PC-3 (cell line): ENCODE data around the gene PSMB9. TPM values are rescaled to one million over a fixed set of nuclear protein-coding genes. Genes with fewer than 3 reads are reported as not detected.

Experiments
- ATAC-seq: fragments of 200-7000 bp; cut with Tn5 transposase; 2 replicates; pipeline ENCODE4 v1.9.1; 2020; ENCODE audit warnings: mild to moderate bottlenecking, moderate library complexity
- BruUV-seq: library from RNA; stranded (reverse); fragments of 400-500 nt; replicated peaks from 2 replicates; lab custom pipeline; 2021; lab: Mats Ljungman, UMichigan
- CTCF ChIA-PET: fragments of 300-600 bp; sonication (Branson Sonifier 250); formaldehyde crosslinking; loops from one replicate; lab custom pipeline; 2022; ENCODE audit warnings: antibody characterized with exemption; lab: Charles Lee
- POLR2A ChIA-PET: fragments of 300-600 bp; sonication (Branson Sonifier 250); formaldehyde crosslinking; loops from one replicate; lab custom pipeline; 2022; ENCODE audit warnings: antibody characterized with exemption; ENCODE audit not compliant: unreplicated experiment; lab: Charles Lee
- DNase-seq: peaks from one replicate; pipeline ENCODE4 v3.0.0-alpha.2; 2015
- H2AFZ ChIP-seq: fragments of 300-600 bp; sonication (generic); 2 replicates; pipeline ENCODE4 v1.6.0; 2016; ENCODE audit warnings: antibody characterized with exemption, low read length
- H3F3A ChIP-seq: fragments of 300-600 bp; sonication (generic); one replicate; pipeline ENCODE4 v1.6.0; 2017; ENCODE audit warnings: antibody characterized with exemption, low read length, control low read depth, mild to moderate bottlenecking; ENCODE audit not compliant: unreplicated experiment
- H3K27ac ChIP-seq: fragments of 300-600 bp; sonication (generic); 2 replicates; pipeline ENCODE4 v1.5.1; 2016; ENCODE audit warnings: mild to moderate bottlenecking, low read length
- H3K27me3 ChIP-seq: fragments of 300-600 bp; sonication (generic); 2 replicates; pipeline ENCODE4 v1.6.1; 2016; ENCODE audit warnings: low read length, mixed read lengths
- H3K36me3 ChIP-seq: fragments of 300-600 bp; sonication (generic); 2 replicates; pipeline ENCODE4 v1.6.1; 2016; ENCODE audit warnings: low read depth, mixed run types, low read length, mixed read lengths
- H3K4me1 ChIP-seq: fragments of 300-600 bp; sonication (generic); 2 replicates; pipeline ENCODE4 v1.5.1; 2016; ENCODE audit warnings: low read length; ENCODE audit not compliant: insufficient read depth
- H3K4me2 ChIP-seq: fragments of 300-600 bp; sonication (generic); 2 replicates; pipeline ENCODE4 v1.6.0; 2016; ENCODE audit warnings: low read length
- H3K4me3 ChIP-seq: fragments of 300-600 bp; sonication (generic); 2 replicates; pipeline ENCODE4 v1.5.1; 2016; ENCODE audit warnings: mild to moderate bottlenecking, low read length, mixed read lengths
- H3K79me2 ChIP-seq: fragments of 300-600 bp; sonication (generic); 2 replicates; pipeline ENCODE4 v1.6.1; 2017; ENCODE audit warnings: low read length, mixed read lengths
- H3K9ac ChIP-seq: fragments of 300-600 bp; sonication (generic); 2 replicates; pipeline ENCODE4 v1.6.0; 2016; ENCODE audit warnings: mild to moderate bottlenecking, low read length
- H3K9me2 ChIP-seq: fragments of 300-600 bp; sonication (generic); replicated peaks from 2 replicates; pipeline ENCODE4 v1.6.1; 2016; ENCODE audit warnings: mixed run types, low read length, mixed read lengths
- H3K9me3 ChIP-seq: fragments of 300-600 bp; sonication (generic); 2 replicates; pipeline ENCODE4 v1.6.1; 2016; ENCODE audit warnings: low read length, mixed read lengths
- H4K20me1 ChIP-seq: fragments of 300-600 bp; sonication (generic); 2 replicates; pipeline ENCODE4 v1.6.1; 2016; ENCODE audit warnings: low read length, mixed read lengths
- EZH2 ChIP-seq: fragments of 300-600 bp; sonication (generic); IDR thresholded peaks from one replicate; pipeline ENCODE4 v1.6.1; 2017; ENCODE audit warnings: antibody characterized with exemption, mild to moderate bottlenecking, low read length; ENCODE audit not compliant: unreplicated experiment
- EZH2phosphoT487 ChIP-seq: fragments of 300-600 bp; sonication (generic); IDR thresholded peaks from 2 replicates; pipeline ENCODE4 v1.6.1; 2018; ENCODE audit warnings: mild to moderate bottlenecking, antibody characterized with exemption, low read length, borderline replicate concordance
- intact Hi-C: fragments of 100-400 bp; cut with micrococcal nuclease; formaldehyde crosslinking; loops from 2 replicates; pipeline ENCODE4 v1.9.0; 2023
- total RNA-seq: library from RNA; depleted of rRNA; stranded (reverse); fragments of >200 nt; gene quantifications from 2 replicates; pipeline ENCODE4 v1.2.3, GENCODE V29; 2014
- TF ChIP-seq, protein P1 (sequence below): fragments of 300-600 bp; sonication (generic); conservative IDR thresholded peaks from 2 replicates; pipeline ENCODE4 v1.5.1; 2017; ENCODE audit warnings: antibody characterized with exemption, low read depth, mild to moderate bottlenecking, low read length

Gene PSMB9
- total RNA-seq, 1 experiment from 2014 or later, result 1.5 TPM

DNA sequence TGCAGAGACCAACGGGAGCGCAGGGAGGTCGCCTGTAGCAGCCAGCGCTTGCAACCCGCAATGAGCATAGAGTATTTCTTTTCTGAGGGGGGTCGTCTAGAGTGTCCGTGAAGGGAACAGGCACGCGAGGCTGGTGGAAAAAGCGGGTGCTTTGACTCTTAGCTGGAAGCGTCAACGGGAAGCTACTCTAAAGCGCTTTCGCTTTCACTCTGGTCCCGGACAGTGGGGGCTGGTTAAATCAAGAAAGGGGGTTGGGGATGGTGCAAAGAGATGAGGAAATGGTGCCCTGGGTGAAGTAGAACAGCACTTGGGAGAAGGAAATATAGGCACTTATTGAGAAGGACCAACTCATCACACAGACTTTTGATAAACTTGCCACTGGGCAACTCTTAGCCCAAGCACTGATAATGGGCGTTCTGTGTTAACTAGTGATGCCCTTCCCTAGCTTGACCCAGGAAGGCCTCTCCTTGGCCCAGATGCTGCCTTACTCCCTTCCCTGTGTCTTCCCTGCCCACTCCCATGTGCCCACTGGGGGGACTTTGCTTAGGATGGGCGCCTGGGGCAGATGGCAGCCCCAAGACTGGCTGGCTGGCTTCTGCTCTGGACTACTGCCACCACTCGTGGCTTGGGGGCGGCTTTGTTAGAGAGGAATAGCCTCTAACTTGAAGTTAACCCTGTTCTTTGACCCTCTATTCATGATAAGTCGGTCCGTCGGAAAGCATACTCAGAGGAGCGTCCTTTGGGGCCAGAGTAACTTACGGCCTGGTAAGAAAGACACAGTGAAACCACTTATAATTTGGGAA, 585 bp downstream of the PSMB9 start:
- Histone ChIP-seq H3K4me3 (peak overlapping the region; percentile 83), H3K4me1 (peaks cover 7% of the 10 kb centered on the region), H3F3A (no peaks in the 10 kb centered on the region), H2AFZ (peak overlapping the region; percentile 96), H3K79me2 (no peaks in the 10 kb centered on the region), H3K9me3 (no peaks in the 10 kb centered on the region), H3K4me2 (peak overlapping the region; percentile 100), H3K9me2 (no peaks in the 10 kb centered on the region), H4K20me1 (no peaks in the 10 kb centered on the region), H3K27ac (no peak overlapping the region), H3K27me3 (no peaks in the 10 kb centered on the region), H3K9ac (no peak overlapping the region), H3K36me3 (no peaks in the 10 kb centered on the region)
- TF ChIP-seq EZH2 (no peak), EZH2phosphoT487 (no peak)
- TF ChIP-seq, protein P1, sequence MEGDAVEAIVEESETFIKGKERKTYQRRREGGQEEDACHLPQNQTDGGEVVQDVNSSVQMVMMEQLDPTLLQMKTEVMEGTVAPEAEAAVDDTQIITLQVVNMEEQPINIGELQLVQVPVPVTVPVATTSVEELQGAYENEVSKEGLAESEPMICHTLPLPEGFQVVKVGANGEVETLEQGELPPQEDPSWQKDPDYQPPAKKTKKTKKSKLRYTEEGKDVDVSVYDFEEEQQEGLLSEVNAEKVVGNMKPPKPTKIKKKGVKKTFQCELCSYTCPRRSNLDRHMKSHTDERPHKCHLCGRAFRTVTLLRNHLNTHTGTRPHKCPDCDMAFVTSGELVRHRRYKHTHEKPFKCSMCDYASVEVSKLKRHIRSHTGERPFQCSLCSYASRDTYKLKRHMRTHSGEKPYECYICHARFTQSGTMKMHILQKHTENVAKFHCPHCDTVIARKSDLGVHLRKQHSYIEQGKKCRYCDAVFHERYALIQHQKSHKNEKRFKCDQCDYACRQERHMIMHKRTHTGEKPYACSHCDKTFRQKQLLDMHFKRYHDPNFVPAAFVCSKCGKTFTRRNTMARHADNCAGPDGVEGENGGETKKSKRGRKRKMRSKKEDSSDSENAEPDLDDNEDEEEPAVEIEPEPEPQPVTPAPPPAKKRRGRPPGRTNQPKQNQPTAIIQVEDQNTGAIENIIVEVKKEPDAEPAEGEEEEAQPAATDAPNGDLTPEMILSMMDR, result no peak
- ChIA-PET CTCF (interaction anchor here (0.6 to 2.7 kb wide), 6 partner anchors 9 to 546 kb away, joined by 3 to 83 read pairs (median 7); partner anchors contain the start of gene TAP2), POLR2A (interaction anchor here (1.0 to 1.1 kb wide), 2 partner anchors 10 to 16 kb away, joined by 3 to 12 read pairs; partner anchors contain the start of gene TAP2)
- intact Hi-C loops, result loop anchor here (1.0 kb wide), 1 partner anchor 10 kb away; the partner anchor contains the start of gene PSMB8
- DNase-seq (no peak), ATAC-seq (no peak)
- BruUV-seq, result TSS peak; percentile 46

DNA sequence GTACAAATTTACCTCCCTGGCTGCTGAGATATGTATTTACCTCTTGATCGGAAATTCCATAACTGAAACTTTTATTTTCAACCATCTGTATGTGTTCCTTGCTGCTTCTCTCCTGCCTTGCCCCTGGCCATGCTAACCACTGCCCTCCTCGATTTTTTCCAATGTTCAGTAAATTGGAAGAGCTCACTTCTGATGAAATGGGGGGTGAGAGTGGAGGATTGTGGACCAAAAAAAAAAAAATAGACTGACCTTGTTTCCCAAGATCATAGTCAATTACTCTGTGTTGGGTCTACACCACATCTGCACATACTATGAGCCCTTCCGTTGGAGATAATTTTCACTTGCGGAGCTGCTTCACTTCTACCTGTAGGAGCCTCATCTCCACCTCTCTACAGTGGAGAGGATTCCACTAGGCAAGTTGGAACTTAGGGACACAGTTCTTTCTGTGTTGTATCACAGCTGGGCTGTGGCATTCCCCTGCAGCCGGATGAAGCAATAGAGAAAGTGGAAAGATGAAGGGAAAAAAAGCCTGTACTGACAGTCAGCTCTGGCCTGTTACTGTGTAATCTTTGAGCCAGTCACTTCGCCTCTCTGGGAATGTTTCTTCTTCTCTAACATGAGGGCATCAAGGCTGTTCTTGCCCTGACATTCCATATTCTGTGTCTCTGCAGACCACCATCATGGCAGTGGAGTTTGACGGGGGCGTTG, 1.6 kb downstream of the PSMB9 start:
- BruUV-seq, result no TSS peak
- Histone ChIP-seq H3F3A (no peaks in the 10 kb centered on the region), H3K27ac (no peak overlapping the region), H4K20me1 (no peaks in the 10 kb centered on the region), H3K79me2 (no peaks in the 10 kb centered on the region), H3K4me1 (peaks cover 7% of the 10 kb centered on the region), H3K27me3 (no peaks in the 10 kb centered on the region), H3K9me2 (no peaks in the 10 kb centered on the region), H2AFZ (no peak overlapping the region), H3K4me2 (no peak overlapping the region), H3K4me3 (no peak overlapping the region), H3K9ac (no peak overlapping the region), H3K9me3 (no peaks in the 10 kb centered on the region), H3K36me3 (no peaks in the 10 kb centered on the region)
- TF ChIP-seq EZH2phosphoT487 (no peak), EZH2 (no peak)
- TF ChIP-seq, protein P1, result no peak
- intact Hi-C loops, result no loop called here
- no peak for ATAC-seq
- CTCF ChIA-PET, result interaction anchor here (0.6 to 2.7 kb wide), 5 partner anchors 10 to 1372 kb away, joined by 4 to 83 read pairs (median 4); partner anchors contain the start of gene TAP2
- POLR2A ChIA-PET, result interaction anchor here (1.0 kb wide), 1 partner anchor 11 kb away, joined by 3 read pairs; no protein-coding TSS in a partner anchor
- DNase-seq, result no peak
